WTC11 (cell line): Measurements from ENCODE around the gene ICA1. TPM values are rescaled to one million over a fixed set of nuclear protein-coding genes. Genes with fewer than 3 reads are reported as not detected.

Experiments used
- ATF1 ChIP-seq: sonication (generic); formaldehyde crosslinking; IDR thresholded peaks from 2 replicates; pipeline ENCODE4 v1.8.1; 2023; ENCODE audit warnings: mild to moderate bottlenecking, moderate library complexity, missing genetic modification reagents
- CBFB ChIP-seq: sonication (generic); formaldehyde crosslinking; IDR thresholded peaks from 2 replicates; pipeline ENCODE4 v1.8.1; 2022; ENCODE audit warnings: mild to moderate bottlenecking, low read depth, missing genetic modification reagents
- CREB1 ChIP-seq: sonication (generic); formaldehyde crosslinking; IDR thresholded peaks from 2 replicates; pipeline ENCODE4 v1.8.0; 2023; ENCODE audit warnings: mild to moderate bottlenecking, missing genetic modification reagents
- EMX1 ChIP-seq: fragments of 250-450 bp; sonication (Bioruptor Pico); IDR thresholded peaks from 2 replicates; pipeline ENCODE4 v1.8.0; 2021; ENCODE audit warnings: mild to moderate bottlenecking
- ETV6 ChIP-seq: sonication (generic); formaldehyde crosslinking; IDR thresholded peaks from 2 replicates; pipeline ENCODE4 v1.8.1; 2022; ENCODE audit warnings: mild to moderate bottlenecking, missing genetic modification reagents
- GABPB1 ChIP-seq: sonication (generic); formaldehyde crosslinking; IDR thresholded peaks from 2 replicates; pipeline ENCODE4 v1.8.1; 2023; ENCODE audit warnings: mild to moderate bottlenecking, missing genetic modification reagents
- GRHL2 ChIP-seq: fragments of 250-450 bp; sonication (Bioruptor Pico); IDR thresholded peaks from 2 replicates; pipeline ENCODE4 v1.8.0; 2022; ENCODE audit warnings: mild to moderate bottlenecking, moderate library complexity; ENCODE audit not compliant: insufficient replicate concordance, severe bottlenecking
- HMGA2 ChIP-seq: fragments of 250-450 bp; sonication (Bioruptor Pico); IDR thresholded peaks from 2 replicates; pipeline ENCODE4 v1.4.0; 2021; ENCODE audit warnings: mild to moderate bottlenecking, moderate library complexity
- JAZF1 ChIP-seq: fragments of 250-450 bp; sonication (Bioruptor Pico); IDR thresholded peaks from 2 replicates; pipeline ENCODE4 v1.9.0; 2021; ENCODE audit warnings: moderate library complexity, mild to moderate bottlenecking, inconsistent platforms
- MYBL2 ChIP-seq: sonication (generic); formaldehyde crosslinking; IDR thresholded peaks from 2 replicates; pipeline ENCODE4 v1.8.1; 2023; ENCODE audit warnings: mild to moderate bottlenecking, moderate library complexity, missing genetic modification reagents
- NFYB ChIP-seq: sonication (generic); formaldehyde crosslinking; conservative IDR thresholded peaks from 2 replicates; pipeline ENCODE4 v1.8.0; 2022; ENCODE audit warnings: low read depth, missing genetic modification reagents
- RORB ChIP-seq: fragments of 250-450 bp; sonication (Bioruptor Pico); IDR thresholded peaks from 2 replicates; pipeline ENCODE4 v1.9.0; 2021; ENCODE audit warnings: mild to moderate bottlenecking
- SP1 ChIP-seq: sonication (generic); formaldehyde crosslinking; conservative IDR thresholded peaks from 2 replicates; pipeline ENCODE4 v1.8.1; 2022; ENCODE audit warnings: missing genetic modification reagents
- TEAD1 ChIP-seq: sonication (generic); formaldehyde crosslinking; IDR thresholded peaks from 2 replicates; pipeline ENCODE4 v1.8.0; 2022; ENCODE audit warnings: mild to moderate bottlenecking, missing genetic modification reagents
- TEAD4 ChIP-seq: sonication (generic); formaldehyde crosslinking; IDR thresholded peaks from 2 replicates; pipeline ENCODE4 v1.8.0; 2022; ENCODE audit warnings: mild to moderate bottlenecking, missing genetic modification reagents
- TP53 ChIP-seq: sonication (generic); formaldehyde crosslinking; IDR thresholded peaks from 2 replicates; pipeline ENCODE4 v1.8.1; 2023; ENCODE audit warnings: mild to moderate bottlenecking, missing genetic modification reagents
- ZBTB21 ChIP-seq: sonication (generic); formaldehyde crosslinking; IDR thresholded peaks from 2 replicates; pipeline ENCODE4 v1.8.1; 2023; ENCODE audit warnings: mild to moderate bottlenecking, missing genetic modification reagents, borderline replicate concordance
- ZNF138 ChIP-seq: sonication (generic); formaldehyde crosslinking; conservative IDR thresholded peaks from 2 replicates; pipeline ENCODE4 v1.8.1; 2022; ENCODE audit warnings: mild to moderate bottlenecking, moderate library complexity, missing genetic modification reagents
- ZNF232 ChIP-seq: sonication (generic); formaldehyde crosslinking; IDR thresholded peaks from 2 replicates; pipeline ENCODE4 v1.8.0; 2022; ENCODE audit warnings: mild to moderate bottlenecking, missing genetic modification reagents
- total RNA-seq: library from RNA; stranded (reverse); gene quantifications from 3 replicates; pipeline ENCODE4 v1.2.3, GENCODE V29; 2021
- TF ChIP-seq, protein P1 (sequence below): sonication (generic); formaldehyde crosslinking; conservative IDR thresholded peaks from 2 replicates; pipeline ENCODE4 v1.8.1; 2023; ENCODE audit warnings: mild to moderate bottlenecking, low read depth, missing genetic modification reagents, moderate library complexity
- TF ChIP-seq, protein P2 (sequence below): sonication (generic); formaldehyde crosslinking; conservative IDR thresholded peaks from 2 replicates; pipeline ENCODE4 v1.8.1; 2022; ENCODE audit warnings: mild to moderate bottlenecking, missing genetic modification reagents
- TF ChIP-seq, protein P3 (sequence below): fragments of 250-450 bp; sonication (Bioruptor Pico); IDR thresholded peaks from 2 replicates; pipeline ENCODE4 v1.9.0; 2021; ENCODE audit warnings: moderate library complexity, mild to moderate bottlenecking, inconsistent platforms, borderline replicate concordance
- TF ChIP-seq, protein P4 (sequence below): fragments of 250-450 bp; sonication (Bioruptor Pico); conservative IDR thresholded peaks from 2 replicates; pipeline ENCODE4 v1.9.0; 2021; ENCODE audit warnings: mild to moderate bottlenecking
- TF ChIP-seq, protein P5 (sequence below): sonication (generic); formaldehyde crosslinking; IDR thresholded peaks from 2 replicates; pipeline ENCODE4 v1.8.1; 2023; ENCODE audit warnings: mild to moderate bottlenecking, missing genetic modification reagents, borderline replicate concordance
- TF ChIP-seq, protein P6 (sequence below): sonication (generic); formaldehyde crosslinking; IDR thresholded peaks from 2 replicates; pipeline ENCODE4 v1.8.1; 2023; ENCODE audit warnings: mild to moderate bottlenecking, moderate library complexity, missing genetic modification reagents
- TF ChIP-seq, protein P7 (sequence below): sonication (generic); formaldehyde crosslinking; IDR thresholded peaks from 2 replicates; pipeline ENCODE4 v1.8.1; 2022; ENCODE audit warnings: missing genetic modification reagents, borderline replicate concordance

Gene ICA1
- total RNA-seq, 1 experiment from 2014 or later = 31.2 TPM

DNA sequence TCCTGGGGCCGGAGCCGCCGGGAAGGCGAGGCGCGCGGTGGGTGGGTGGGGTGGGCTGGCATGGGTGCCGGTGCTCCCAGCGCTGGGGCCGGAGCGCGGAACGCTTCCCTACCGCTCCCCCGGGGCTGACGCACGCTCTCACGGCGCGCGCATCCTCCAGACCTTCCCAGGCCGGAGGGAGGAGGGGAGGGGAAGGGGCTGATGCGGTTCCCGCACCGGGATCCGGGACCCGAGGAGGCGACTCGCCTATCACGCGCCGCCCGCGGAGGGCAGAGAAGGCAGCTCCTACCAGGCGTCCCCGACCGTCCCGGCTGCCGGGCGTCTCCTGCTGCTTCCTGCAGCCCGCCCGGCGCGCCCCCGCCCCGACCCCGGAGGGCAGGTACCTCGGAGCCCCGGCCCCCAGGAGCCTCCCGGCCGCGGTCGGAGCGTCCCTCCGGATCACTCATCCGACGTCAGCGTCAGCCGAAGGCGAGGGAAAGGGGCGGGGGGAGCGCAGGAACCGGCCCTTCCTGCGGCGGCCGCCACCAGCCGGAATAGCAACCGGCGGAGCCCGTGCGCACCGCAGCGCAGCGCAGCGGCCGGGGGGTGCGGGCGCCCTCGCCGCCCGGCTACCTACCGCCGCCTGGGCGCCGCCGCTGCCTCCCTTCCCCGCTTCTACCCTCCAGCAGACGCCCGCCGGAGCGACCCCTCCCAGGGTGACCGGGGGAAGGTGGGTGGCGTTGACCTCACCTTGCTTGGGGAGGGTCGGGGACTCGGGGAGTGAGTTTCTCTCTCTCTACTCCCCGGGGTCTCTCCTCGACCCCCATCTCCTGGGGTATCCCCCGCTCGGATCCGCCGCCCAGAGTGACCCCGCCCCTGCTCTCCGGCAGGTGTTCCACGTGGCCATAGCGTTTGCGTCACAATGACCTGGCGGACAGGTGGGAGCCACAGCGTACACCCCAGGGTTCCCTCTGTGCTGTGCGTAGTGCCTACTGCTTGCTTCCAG is at the start of gene ICA1 (continued):
- TF ChIP-seq, protein P1, sequence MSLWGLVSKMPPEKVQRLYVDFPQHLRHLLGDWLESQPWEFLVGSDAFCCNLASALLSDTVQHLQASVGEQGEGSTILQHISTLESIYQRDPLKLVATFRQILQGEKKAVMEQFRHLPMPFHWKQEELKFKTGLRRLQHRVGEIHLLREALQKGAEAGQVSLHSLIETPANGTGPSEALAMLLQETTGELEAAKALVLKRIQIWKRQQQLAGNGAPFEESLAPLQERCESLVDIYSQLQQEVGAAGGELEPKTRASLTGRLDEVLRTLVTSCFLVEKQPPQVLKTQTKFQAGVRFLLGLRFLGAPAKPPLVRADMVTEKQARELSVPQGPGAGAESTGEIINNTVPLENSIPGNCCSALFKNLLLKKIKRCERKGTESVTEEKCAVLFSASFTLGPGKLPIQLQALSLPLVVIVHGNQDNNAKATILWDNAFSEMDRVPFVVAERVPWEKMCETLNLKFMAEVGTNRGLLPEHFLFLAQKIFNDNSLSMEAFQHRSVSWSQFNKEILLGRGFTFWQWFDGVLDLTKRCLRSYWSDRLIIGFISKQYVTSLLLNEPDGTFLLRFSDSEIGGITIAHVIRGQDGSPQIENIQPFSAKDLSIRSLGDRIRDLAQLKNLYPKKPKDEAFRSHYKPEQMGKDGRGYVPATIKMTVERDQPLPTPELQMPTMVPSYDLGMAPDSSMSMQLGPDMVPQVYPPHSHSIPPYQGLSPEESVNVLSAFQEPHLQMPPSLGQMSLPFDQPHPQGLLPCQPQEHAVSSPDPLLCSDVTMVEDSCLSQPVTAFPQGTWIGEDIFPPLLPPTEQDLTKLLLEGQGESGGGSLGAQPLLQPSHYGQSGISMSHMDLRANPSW (CRISPR knock-in tag) = no peak
- TF ChIP-seq, protein P2, sequence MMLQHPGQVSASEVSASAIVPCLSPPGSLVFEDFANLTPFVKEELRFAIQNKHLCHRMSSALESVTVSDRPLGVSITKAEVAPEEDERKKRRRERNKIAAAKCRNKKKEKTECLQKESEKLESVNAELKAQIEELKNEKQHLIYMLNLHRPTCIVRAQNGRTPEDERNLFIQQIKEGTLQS (CRISPR knock-in tag) = no peak
- TF ChIP-seq MYBL2 (CRISPR knock-in tag) (no peak), ZBTB21 (CRISPR knock-in tag) (no peak), JAZF1 (no peak), CREB1 (CRISPR knock-in tag) (no peak), ETV6 (0 out of 2 replicates have a peak, but pooled peaks have one; percentile 17), RORB (CRISPR knock-in tag) (no peak), GRHL2 (CRISPR knock-in tag) (no peak), TEAD1 (CRISPR knock-in tag) (no peak), ZNF232 (CRISPR knock-in tag) (no peak), SP1 (no peak), TP53 (no peak), ZNF138 (CRISPR knock-in tag) (no peak), TEAD4 (CRISPR knock-in tag) (no peak), CBFB (CRISPR knock-in tag) (0 out of 2 replicates have a peak, but pooled peaks have one; percentile 34), ATF1 (CRISPR knock-in tag) (no peak), EMX1 (CRISPR knock-in tag) (no peak), GABPB1 (no peak), NFYB (CRISPR knock-in tag) (no peak), HMGA2 (CRISPR knock-in tag) (no peak)
- TF ChIP-seq, protein P3, sequence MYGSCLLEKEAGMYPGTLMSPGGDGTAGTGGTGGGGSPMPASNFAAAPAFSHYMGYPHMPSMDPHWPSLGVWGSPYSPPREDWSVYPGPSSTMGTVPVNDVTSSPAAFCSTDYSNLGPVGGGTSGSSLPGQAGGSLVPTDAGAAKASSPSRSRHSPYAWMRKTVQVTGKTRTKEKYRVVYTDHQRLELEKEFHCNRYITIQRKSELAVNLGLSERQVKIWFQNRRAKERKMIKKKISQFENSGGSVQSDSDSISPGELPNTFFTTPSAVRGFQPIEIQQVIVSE (CRISPR knock-in tag) = no peak
- TF ChIP-seq, protein P4, sequence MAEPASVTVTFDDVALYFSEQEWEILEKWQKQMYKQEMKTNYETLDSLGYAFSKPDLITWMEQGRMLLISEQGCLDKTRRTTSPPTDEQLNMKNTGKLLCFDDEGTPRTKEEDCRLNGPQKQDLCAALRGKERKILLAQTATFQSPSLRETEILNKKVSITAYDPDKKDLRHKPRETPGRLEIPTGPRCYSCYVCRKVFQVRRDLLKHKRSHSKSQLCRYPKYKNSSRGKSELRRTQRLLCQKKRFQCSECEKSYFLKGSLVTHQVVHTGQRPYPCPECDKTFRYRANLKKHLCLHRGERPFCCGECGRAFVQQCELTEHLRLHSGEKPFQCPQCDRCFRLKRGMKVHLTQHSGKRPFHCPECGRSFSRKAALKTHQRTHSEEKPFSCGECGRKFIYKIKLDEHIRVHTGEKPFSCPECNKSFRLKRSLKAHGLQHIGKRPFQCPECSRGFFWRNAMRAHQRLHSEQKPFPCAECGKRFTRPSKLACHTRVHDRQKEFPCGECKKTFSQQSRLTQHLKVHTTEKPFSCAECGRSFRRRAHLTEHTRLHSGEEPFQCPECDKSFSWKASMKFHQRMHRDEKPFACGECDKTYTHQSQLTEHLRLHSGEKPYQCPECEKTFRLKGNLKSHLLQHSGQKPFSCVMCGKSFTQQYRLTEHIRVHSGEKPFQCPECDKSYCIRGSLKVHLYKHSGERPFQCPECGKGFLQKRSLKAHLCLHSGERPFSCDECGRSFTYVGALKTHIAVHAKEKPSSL = no peak
- TF ChIP-seq, protein P5, sequence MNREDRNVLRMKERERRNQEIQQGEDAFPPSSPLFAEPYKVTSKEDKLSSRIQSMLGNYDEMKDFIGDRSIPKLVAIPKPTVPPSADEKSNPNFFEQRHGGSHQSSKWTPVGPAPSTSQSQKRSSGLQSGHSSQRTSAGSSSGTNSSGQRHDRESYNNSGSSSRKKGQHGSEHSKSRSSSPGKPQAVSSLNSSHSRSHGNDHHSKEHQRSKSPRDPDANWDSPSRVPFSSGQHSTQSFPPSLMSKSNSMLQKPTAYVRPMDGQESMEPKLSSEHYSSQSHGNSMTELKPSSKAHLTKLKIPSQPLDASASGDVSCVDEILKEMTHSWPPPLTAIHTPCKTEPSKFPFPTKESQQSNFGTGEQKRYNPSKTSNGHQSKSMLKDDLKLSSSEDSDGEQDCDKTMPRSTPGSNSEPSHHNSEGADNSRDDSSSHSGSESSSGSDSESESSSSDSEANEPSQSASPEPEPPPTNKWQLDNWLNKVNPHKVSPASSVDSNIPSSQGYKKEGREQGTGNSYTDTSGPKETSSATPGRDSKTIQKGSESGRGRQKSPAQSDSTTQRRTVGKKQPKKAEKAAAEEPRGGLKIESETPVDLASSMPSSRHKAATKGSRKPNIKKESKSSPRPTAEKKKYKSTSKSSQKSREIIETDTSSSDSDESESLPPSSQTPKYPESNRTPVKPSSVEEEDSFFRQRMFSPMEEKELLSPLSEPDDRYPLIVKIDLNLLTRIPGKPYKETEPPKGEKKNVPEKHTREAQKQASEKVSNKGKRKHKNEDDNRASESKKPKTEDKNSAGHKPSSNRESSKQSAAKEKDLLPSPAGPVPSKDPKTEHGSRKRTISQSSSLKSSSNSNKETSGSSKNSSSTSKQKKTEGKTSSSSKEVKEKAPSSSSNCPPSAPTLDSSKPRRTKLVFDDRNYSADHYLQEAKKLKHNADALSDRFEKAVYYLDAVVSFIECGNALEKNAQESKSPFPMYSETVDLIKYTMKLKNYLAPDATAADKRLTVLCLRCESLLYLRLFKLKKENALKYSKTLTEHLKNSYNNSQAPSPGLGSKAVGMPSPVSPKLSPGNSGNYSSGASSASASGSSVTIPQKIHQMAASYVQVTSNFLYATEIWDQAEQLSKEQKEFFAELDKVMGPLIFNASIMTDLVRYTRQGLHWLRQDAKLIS (CRISPR knock-in tag) = no peak
- TF ChIP-seq, protein P6, sequence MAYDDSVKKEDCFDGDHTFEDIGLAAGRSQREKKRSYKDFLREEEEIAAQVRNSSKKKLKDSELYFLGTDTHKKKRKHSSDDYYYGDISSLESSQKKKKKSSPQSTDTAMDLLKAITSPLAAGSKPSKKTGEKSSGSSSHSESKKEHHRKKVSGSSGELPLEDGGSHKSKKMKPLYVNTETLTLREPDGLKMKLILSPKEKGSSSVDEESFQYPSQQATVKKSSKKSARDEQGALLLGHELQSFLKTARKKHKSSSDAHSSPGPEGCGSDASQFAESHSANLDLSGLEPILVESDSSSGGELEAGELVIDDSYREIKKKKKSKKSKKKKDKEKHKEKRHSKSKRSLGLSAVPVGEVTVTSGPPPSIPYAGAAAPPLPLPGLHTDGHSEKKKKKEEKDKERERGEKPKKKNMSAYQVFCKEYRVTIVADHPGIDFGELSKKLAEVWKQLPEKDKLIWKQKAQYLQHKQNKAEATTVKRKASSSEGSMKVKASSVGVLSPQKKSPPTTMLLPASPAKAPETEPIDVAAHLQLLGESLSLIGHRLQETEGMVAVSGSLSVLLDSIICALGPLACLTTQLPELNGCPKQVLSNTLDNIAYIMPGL = peak; percentile 41; the same call in 1 of the 2 replicates
- TF ChIP-seq, protein P7, sequence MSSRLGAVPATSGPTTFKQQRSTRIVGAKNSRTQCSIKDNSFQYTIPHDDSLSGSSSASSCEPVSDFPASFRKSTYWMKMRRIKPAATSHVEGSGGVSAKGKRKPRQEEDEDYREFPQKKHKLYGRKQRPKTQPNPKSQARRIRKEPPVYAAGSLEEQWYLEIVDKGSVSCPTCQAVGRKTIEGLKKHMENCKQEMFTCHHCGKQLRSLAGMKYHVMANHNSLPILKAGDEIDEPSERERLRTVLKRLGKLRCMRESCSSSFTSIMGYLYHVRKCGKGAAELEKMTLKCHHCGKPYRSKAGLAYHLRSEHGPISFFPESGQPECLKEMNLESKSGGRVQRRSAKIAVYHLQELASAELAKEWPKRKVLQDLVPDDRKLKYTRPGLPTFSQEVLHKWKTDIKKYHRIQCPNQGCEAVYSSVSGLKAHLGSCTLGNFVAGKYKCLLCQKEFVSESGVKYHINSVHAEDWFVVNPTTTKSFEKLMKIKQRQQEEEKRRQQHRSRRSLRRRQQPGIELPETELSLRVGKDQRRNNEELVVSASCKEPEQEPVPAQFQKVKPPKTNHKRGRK (CRISPR knock-in tag) = no peak
